ENCODE data around the gene PTGS2. TPM values are rescaled to one million over a fixed set of nuclear protein-coding genes. Genes with fewer than 3 reads are reported as not detected.

The PTGS2 gene
- total RNA-seq, 1 donor from 2014 or later = 2.8 TPM

- Histone ChIP-seq H3K27me3 (ENCODE audit: control insufficient read depth, insufficient read depth, low read length) (no peaks in the 10 kb centered on the region), H3K36me3 (ENCODE audit: control insufficient read depth, insufficient read depth, low read length) (no peaks in the 10 kb centered on the region), H3K4me3 (ENCODE audit: low read depth, low read length) (no peak overlapping the region)
- no peak for DNase-seq (ENCODE audit: low read depth)
- no peak for TF ChIP-seq CTCF (IDR thresholded peaks at IDR 0.05; ENCODE audit: insufficient read depth, low read length, poor library complexity, severe bottlenecking)
Measured at GRCh38 chr1:186683652-186684410, 3.6 kb upstream of the PTGS2 start.

- no peak for DNase-seq (ENCODE audit: low read depth)
- TF ChIP-seq CTCF (IDR thresholded peaks at IDR 0.05; ENCODE audit: insufficient read depth, low read length, poor library complexity, severe bottlenecking) = peak; percentile 9
- no peaks in the 10 kb centered on the region for H3K36me3 ChIP-seq (ENCODE audit: control insufficient read depth, insufficient read depth, low read length)
- H3K4me3 ChIP-seq (ENCODE audit: low read depth, low read length) = no peak overlapping the region
- H3K27me3 ChIP-seq (ENCODE audit: control insufficient read depth, insufficient read depth, low read length) = no peaks in the 10 kb centered on the region
Measured at GRCh38 chr1:186682736-186683135, 2.5 kb upstream of the PTGS2 start.

GRCh38 chr1:186681801-186682200, 1.6 kb upstream of the PTGS2 start:
- no peak overlapping the region for H3K4me3 ChIP-seq (ENCODE audit: low read depth, low read length)
- no peaks in the 10 kb centered on the region for H3K36me3 ChIP-seq (ENCODE audit: control insufficient read depth, insufficient read depth, low read length)
- no peak for TF ChIP-seq CTCF (IDR thresholded peaks at IDR 0.05; ENCODE audit: insufficient read depth, low read length, poor library complexity, severe bottlenecking)
- H3K27me3 ChIP-seq (ENCODE audit: control insufficient read depth, insufficient read depth, low read length) = no peaks in the 10 kb centered on the region
- DNase-seq (ENCODE audit: low read depth) = no peak

GRCh38 chr1:186681121-186681520, 898 bp upstream of the PTGS2 start:
- H3K27me3 ChIP-seq (ENCODE audit: control insufficient read depth, insufficient read depth, low read length) = no peaks in the 10 kb centered on the region
- no peaks in the 10 kb centered on the region for H3K36me3 ChIP-seq (ENCODE audit: control insufficient read depth, insufficient read depth, low read length)
- no peak for DNase-seq (ENCODE audit: low read depth)
- no peak for TF ChIP-seq CTCF (IDR thresholded peaks at IDR 0.05; ENCODE audit: insufficient read depth, low read length, poor library complexity, severe bottlenecking)
- peak overlapping the region; percentile 62 for H3K4me3 ChIP-seq (ENCODE audit: low read depth, low read length)

- DNase-seq (ENCODE audit: low read depth) = no peak
- TF ChIP-seq CTCF (IDR thresholded peaks at IDR 0.05; ENCODE audit: insufficient read depth, low read length, poor library complexity, severe bottlenecking) = no peak
- H3K27me3 ChIP-seq (ENCODE audit: control insufficient read depth, insufficient read depth, low read length) = no peaks in the 10 kb centered on the region
- H3K36me3 ChIP-seq (ENCODE audit: control insufficient read depth, insufficient read depth, low read length) = no peaks in the 10 kb centered on the region
- H3K4me3 ChIP-seq (ENCODE audit: low read depth, low read length) = peak overlapping the region; percentile 62
Measured at GRCh38 chr1:186679924-186680244, 339 bp downstream of the PTGS2 start.

GRCh38 chr1:186678155-186678554, 2.1 kb downstream of the PTGS2 start:
- no peak overlapping the region for H3K4me3 ChIP-seq (ENCODE audit: low read depth, low read length)
- H3K36me3 ChIP-seq (ENCODE audit: control insufficient read depth, insufficient read depth, low read length) = no peaks in the 10 kb centered on the region
- no peak for TF ChIP-seq CTCF (IDR thresholded peaks at IDR 0.05; ENCODE audit: insufficient read depth, low read length, poor library complexity, severe bottlenecking)

More at GRCh38 chr1:186678155-186678554, 2.1 kb downstream of the PTGS2 start:
- DNase-seq (ENCODE audit: low read depth) = no peak
- H3K27me3 ChIP-seq (ENCODE audit: control insufficient read depth, insufficient read depth, low read length) = no peaks in the 10 kb centered on the region

Data from kidney epithelial cell (primary cell).